SK-N-SH (cell line): ENCODE results near the gene ANAPC2. TPM values are rescaled to one million over a fixed set of nuclear protein-coding genes. Genes with fewer than 3 reads are reported as not detected.

Experiments
- CTCF ChIA-PET: fragments of 300-600, 350-600 bp; formaldehyde crosslinking; extraction: SDS; loops from one replicate; lab custom pipeline; 2021; lab: Yijun Ruan, JAX
- POLR2A ChIA-PET: fragments of 350-600 bp; sonication (Branson Sonifier 250); formaldehyde crosslinking; extraction: SDS; loops from one replicate; lab custom pipeline; 2020; ENCODE audit warnings: antibody characterized with exemption, inconsistent platforms; lab: Yijun Ruan, JAX
- DNase-seq: peaks from one replicate; pipeline ENCODE4 v3.0.0; 2012
- H2AFZ ChIP-seq: fragments of 200-600 bp; sonication (generic); 2 replicates; pipeline ENCODE4 v1.8.1; 2016; ENCODE audit warnings: antibody characterized with exemption, mild to moderate bottlenecking, low read depth
- H3F3A ChIP-seq: fragments of 200-600 bp; sonication (generic); replicated peaks from 2 replicates; pipeline ENCODE3; 2016; ENCODE audit warnings: antibody characterized with exemption, mild to moderate bottlenecking; ENCODE audit not compliant: insufficient read depth
- H3K27ac ChIP-seq, 2 experiments: fragments of 200-500 bp in 1 of 2; fragments of 200-600 bp in 1 of 2; sonication (Bioruptor generic) in 1 of 2; sonication (generic), shearing (Covaris generic) in 1 of 2; 2 replicates each; pipeline versions ENCODE4 v1.5.1 to v1.6.1; 2014 to 2016; ENCODE audit warnings: low read depth in 2 of 2, inconsistent platforms in 1 of 2, low read length in 1 of 2, mild to moderate bottlenecking in 1 of 2, mixed read lengths in 1 of 2
- H3K27me3 ChIP-seq: fragments of 200-600 bp; sonication (generic), shearing (Covaris generic); 2 replicates; pipeline ENCODE4 v1.6.1; 2016; ENCODE audit warnings: mixed run types; ENCODE audit not compliant: insufficient read depth
- H3K36me3 ChIP-seq, 2 experiments: fragments of 200-500 bp in 1 of 2; fragments of 200-600 bp in 1 of 2; sonication (Bioruptor generic) in 1 of 2; sonication (generic) in 1 of 2; replicated peaks in 1 of 2; 2 replicates each; pipeline versions ENCODE3 to v1.5.1; 2014 to 2016; ENCODE audit warnings: low read length in 1 of 2, mild to moderate bottlenecking in 1 of 2; ENCODE audit not compliant: insufficient read depth in 2 of 2, control insufficient read depth in 1 of 2
- H3K4me1 ChIP-seq, 2 experiments: fragments of 200-500 bp in 1 of 2; fragments of 200-600 bp in 1 of 2; sonication (Bioruptor generic) in 1 of 2; sonication (generic), shearing (Covaris generic) in 1 of 2; 2 replicates each; pipeline versions ENCODE4 v1.5.1 to v1.6.1; 2014 to 2016; ENCODE audit warnings: low read depth in 1 of 2, low read length in 1 of 2, mixed run types in 1 of 2; ENCODE audit not compliant: insufficient read depth in 2 of 2, control insufficient read depth in 1 of 2
- H3K4me2 ChIP-seq: fragments of 200-600 bp; sonication (generic), shearing (Covaris generic); 2 replicates; pipeline ENCODE4 v1.6.1; 2017; ENCODE audit warnings: mixed run types
- H3K4me3 ChIP-seq, 2 experiments: fragments of 200-500 bp in 1 of 2; fragments of 200-600 bp in 1 of 2; sonication (Bioruptor generic) in 1 of 2; sonication (generic), shearing (Covaris generic) in 1 of 2; 2 replicates each; pipeline versions ENCODE4 v1.5.1 to v1.8.1; 2014 to 2016; ENCODE audit warnings: low read depth in 2 of 2, inconsistent platforms in 1 of 2, low read length in 1 of 2, mild to moderate bottlenecking in 1 of 2, mixed read lengths in 1 of 2, moderate library complexity in 1 of 2
- H3K79me2 ChIP-seq: fragments of 200-600 bp; sonication (generic); 2 replicates; pipeline ENCODE4 v1.8.1; 2017; ENCODE audit warnings: mild to moderate bottlenecking; ENCODE audit not compliant: insufficient read depth
- H3K9ac ChIP-seq: fragments of 200-600 bp; sonication (generic); 2 replicates; pipeline ENCODE4 v1.6.1; 2017; ENCODE audit warnings: mixed run types
- H3K9me2 ChIP-seq: fragments of 200-600 bp; sonication (generic); 2 replicates; pipeline ENCODE4 v1.6.1; 2017; ENCODE audit warnings: mixed run types
- H3K9me3 ChIP-seq: fragments of 200-600 bp; sonication (generic); 2 replicates; pipeline ENCODE4 v1.6.1; 2017; ENCODE audit warnings: mixed run types, mild to moderate bottlenecking, moderate library complexity
- H4K20me1 ChIP-seq: fragments of 200-600 bp; sonication (generic); 2 replicates; pipeline ENCODE4 v1.6.1; 2017; ENCODE audit warnings: mild to moderate bottlenecking, mixed run types; ENCODE audit not compliant: insufficient read depth
- CTCF ChIP-seq: fragments of 200-600 bp; sonication (generic); IDR thresholded peaks from 2 replicates; pipeline ENCODE4 v1.6.1; 2017; ENCODE audit warnings: antibody characterized with exemption, mild to moderate bottlenecking, moderate library complexity
- FOXJ3 ChIP-seq: sonication (generic); formaldehyde crosslinking; IDR thresholded peaks from 2 replicates; pipeline ENCODE4 v1.5.1; 2020; ENCODE audit warnings: mild to moderate bottlenecking, missing genetic modification reagents
- IRF3 ChIP-seq: fragments of 150-350 bp; IDR thresholded peaks from 2 replicates; pipeline ENCODE4 v1.6.1; 2016; ENCODE audit warnings: mild to moderate bottlenecking, low read depth, low read length
- MEF2A ChIP-seq: IDR thresholded peaks from 2 replicates; pipeline ENCODE4 v1.4.0; 2012; ENCODE audit warnings: low read depth, borderline replicate concordance
- NFIC ChIP-seq: IDR thresholded peaks from 2 replicates; pipeline ENCODE4 v1.4.0; 2012; ENCODE audit warnings: borderline replicate concordance
- NRF1 ChIP-seq: IDR thresholded peaks from 2 replicates; pipeline ENCODE4 v1.6.1; 2012; ENCODE audit warnings: low read depth, mild to moderate bottlenecking, low read length
- RAD21 ChIP-seq: IDR thresholded peaks from 2 replicates; pipeline ENCODE4 v1.6.1; 2012; ENCODE audit warnings: mild to moderate bottlenecking, low read length
- RCOR1 ChIP-seq: fragments of 150-350 bp; IDR thresholded peaks from 2 replicates; pipeline ENCODE4 v1.6.1; 2017; ENCODE audit warnings: antibody characterized with exemption, low read length
- RFX5 ChIP-seq: IDR thresholded peaks from 2 replicates; pipeline ENCODE4 v1.6.1; 2012; ENCODE audit warnings: mild to moderate bottlenecking, improper control_type of control experiment, low read length
- SMC3 ChIP-seq: IDR thresholded peaks from 2 replicates; pipeline ENCODE4 v1.6.1; 2012; ENCODE audit warnings: low read depth, low read length, improper control_type of control experiment
- TAF1 ChIP-seq: IDR thresholded peaks from 2 replicates; pipeline ENCODE4 v1.6.1; 2012; ENCODE audit warnings: low read depth, mild to moderate bottlenecking, low read length, moderate library complexity, borderline replicate concordance
- TEAD4 ChIP-seq: IDR thresholded peaks from 2 replicates; pipeline ENCODE4 v1.4.0; 2012; ENCODE audit warnings: mild to moderate bottlenecking, borderline replicate concordance; ENCODE audit not compliant: insufficient read depth
- YY1 ChIP-seq: IDR thresholded peaks from 2 replicates; pipeline ENCODE4 v1.4.0; 2012; ENCODE audit warnings: low read depth, mild to moderate bottlenecking
- WGBS: methylation state at CpG from one replicate; pipeline ENCODE4 v1.1.6; 2017; ENCODE audit warnings: low lambda C conversion rate; 5-methylcytosine and 5-hydroxymethylcytosine counted together
- polyA plus RNA-seq, 3 experiments: library from polyadenylated mRNA; depleted of rRNA; stranded (reverse); fragments of >200 nt; gene quantifications; 2 replicates each; pipeline ENCODE4 v1.2.3, GENCODE V29; 2012
- TF ChIP-seq, protein P1 (sequence below): fragments of 150-350 bp; IDR thresholded peaks from 2 replicates; pipeline ENCODE4 v1.6.1; 2017; ENCODE audit warnings: antibody characterized with exemption, low read length, low read depth, borderline replicate concordance
- TF ChIP-seq, protein P2 (sequence below): IDR thresholded peaks from 2 replicates; pipeline ENCODE4 v1.4.0; 2012; ENCODE audit warnings: low read depth, borderline replicate concordance
- TF ChIP-seq, protein P3 (sequence below): IDR thresholded peaks from 2 replicates; pipeline ENCODE4 v1.6.1; 2012; ENCODE audit warnings: mild to moderate bottlenecking, low read depth, low read length, moderate library complexity

Gene ANAPC2
- polyA plus RNA-seq, 1 of the 3 experiments (the other 2 are of a cell fraction), result 35.1 TPM

GRCh38 chr9:137167747-137168572 is 20.4 kb downstream of the ANAPC2 start:
- Histone ChIP-seq H3K27ac (no peak overlapping the region), H3K4me1 (peaks cover 0 to 10% of the 10 kb centered on the region in 2 experiments; a peak in 1 of 4 replicates), H3F3A (no peaks in the 10 kb centered on the region), H3K9me3 (no peaks in the 10 kb centered on the region), H3K4me2 (no peak overlapping the region), H3K9ac (no peak overlapping the region), H3K79me2 (no peaks in the 10 kb centered on the region), H3K27me3 (peaks cover 40% of the 10 kb centered on the region), H2AFZ (no peak overlapping the region), H3K4me3 (no peak overlapping the region; a peak in 1 of 4 replicates), H3K9me2 (no peaks in the 10 kb centered on the region), H3K36me3 (no peaks in the 10 kb centered on the region), H4K20me1 (no peaks in the 10 kb centered on the region)
- TF ChIP-seq IRF3 (no peak), YY1 (no peak), TEAD4 (no peak), CTCF (no peak), NFIC (no peak), SMC3 (no peak), TAF1 (no peak), RFX5 (no peak), MEF2A (no peak), RCOR1 (no peak), NRF1 (no peak), FOXJ3 (no peak), RAD21 (no peak)
- TF ChIP-seq, protein P1, sequence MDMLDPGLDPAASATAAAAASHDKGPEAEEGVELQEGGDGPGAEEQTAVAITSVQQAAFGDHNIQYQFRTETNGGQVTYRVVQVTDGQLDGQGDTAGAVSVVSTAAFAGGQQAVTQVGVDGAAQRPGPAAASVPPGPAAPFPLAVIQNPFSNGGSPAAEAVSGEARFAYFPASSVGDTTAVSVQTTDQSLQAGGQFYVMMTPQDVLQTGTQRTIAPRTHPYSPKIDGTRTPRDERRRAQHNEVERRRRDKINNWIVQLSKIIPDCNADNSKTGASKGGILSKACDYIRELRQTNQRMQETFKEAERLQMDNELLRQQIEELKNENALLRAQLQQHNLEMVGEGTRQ, result no peak
- TF ChIP-seq, protein P2, sequence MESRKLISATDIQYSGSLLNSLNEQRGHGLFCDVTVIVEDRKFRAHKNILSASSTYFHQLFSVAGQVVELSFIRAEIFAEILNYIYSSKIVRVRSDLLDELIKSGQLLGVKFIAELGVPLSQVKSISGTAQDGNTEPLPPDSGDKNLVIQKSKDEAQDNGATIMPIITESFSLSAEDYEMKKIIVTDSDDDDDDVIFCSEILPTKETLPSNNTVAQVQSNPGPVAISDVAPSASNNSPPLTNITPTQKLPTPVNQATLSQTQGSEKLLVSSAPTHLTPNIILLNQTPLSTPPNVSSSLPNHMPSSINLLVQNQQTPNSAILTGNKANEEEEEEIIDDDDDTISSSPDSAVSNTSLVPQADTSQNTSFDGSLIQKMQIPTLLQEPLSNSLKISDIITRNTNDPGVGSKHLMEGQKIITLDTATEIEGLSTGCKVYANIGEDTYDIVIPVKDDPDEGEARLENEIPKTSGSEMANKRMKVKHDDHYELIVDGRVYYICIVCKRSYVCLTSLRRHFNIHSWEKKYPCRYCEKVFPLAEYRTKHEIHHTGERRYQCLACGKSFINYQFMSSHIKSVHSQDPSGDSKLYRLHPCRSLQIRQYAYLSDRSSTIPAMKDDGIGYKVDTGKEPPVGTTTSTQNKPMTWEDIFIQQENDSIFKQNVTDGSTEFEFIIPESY, result no peak
- TF ChIP-seq, protein P3, sequence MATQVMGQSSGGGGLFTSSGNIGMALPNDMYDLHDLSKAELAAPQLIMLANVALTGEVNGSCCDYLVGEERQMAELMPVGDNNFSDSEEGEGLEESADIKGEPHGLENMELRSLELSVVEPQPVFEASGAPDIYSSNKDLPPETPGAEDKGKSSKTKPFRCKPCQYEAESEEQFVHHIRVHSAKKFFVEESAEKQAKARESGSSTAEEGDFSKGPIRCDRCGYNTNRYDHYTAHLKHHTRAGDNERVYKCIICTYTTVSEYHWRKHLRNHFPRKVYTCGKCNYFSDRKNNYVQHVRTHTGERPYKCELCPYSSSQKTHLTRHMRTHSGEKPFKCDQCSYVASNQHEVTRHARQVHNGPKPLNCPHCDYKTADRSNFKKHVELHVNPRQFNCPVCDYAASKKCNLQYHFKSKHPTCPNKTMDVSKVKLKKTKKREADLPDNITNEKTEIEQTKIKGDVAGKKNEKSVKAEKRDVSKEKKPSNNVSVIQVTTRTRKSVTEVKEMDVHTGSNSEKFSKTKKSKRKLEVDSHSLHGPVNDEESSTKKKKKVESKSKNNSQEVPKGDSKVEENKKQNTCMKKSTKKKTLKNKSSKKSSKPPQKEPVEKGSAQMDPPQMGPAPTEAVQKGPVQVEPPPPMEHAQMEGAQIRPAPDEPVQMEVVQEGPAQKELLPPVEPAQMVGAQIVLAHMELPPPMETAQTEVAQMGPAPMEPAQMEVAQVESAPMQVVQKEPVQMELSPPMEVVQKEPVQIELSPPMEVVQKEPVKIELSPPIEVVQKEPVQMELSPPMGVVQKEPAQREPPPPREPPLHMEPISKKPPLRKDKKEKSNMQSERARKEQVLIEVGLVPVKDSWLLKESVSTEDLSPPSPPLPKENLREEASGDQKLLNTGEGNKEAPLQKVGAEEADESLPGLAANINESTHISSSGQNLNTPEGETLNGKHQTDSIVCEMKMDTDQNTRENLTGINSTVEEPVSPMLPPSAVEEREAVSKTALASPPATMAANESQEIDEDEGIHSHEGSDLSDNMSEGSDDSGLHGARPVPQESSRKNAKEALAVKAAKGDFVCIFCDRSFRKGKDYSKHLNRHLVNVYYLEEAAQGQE, result no peak
- DNase-seq, result peak; percentile 82
- CTCF ChIA-PET, result interaction anchor here (0.6 to 1.2 kb wide), 2 partner anchors 25 to 38 kb away, joined by 3 read pairs; no protein-coding TSS in a partner anchor
- POLR2A ChIA-PET, result interaction anchor here (1.0 to 1.8 kb wide), 3 partner anchors 29 to 38 kb away, joined by 3 to 5 read pairs (median 3); partner anchors contain the start of gene GRIN1
- WGBS, result 5% methylated on average over 8 of the region's 57 CpGs
